ENCODE data around the gene REV1. TPM values are rescaled to one million over a fixed set of nuclear protein-coding genes. Genes with fewer than 3 reads are reported as not detected.
A peak's percentile ranks its signal among the peaks of the same experiment; 100 is the strongest.

Gene REV1
- total and polyA plus RNA-seq, 2 donors: 23.9 to 27.1 TPM

DNA sequence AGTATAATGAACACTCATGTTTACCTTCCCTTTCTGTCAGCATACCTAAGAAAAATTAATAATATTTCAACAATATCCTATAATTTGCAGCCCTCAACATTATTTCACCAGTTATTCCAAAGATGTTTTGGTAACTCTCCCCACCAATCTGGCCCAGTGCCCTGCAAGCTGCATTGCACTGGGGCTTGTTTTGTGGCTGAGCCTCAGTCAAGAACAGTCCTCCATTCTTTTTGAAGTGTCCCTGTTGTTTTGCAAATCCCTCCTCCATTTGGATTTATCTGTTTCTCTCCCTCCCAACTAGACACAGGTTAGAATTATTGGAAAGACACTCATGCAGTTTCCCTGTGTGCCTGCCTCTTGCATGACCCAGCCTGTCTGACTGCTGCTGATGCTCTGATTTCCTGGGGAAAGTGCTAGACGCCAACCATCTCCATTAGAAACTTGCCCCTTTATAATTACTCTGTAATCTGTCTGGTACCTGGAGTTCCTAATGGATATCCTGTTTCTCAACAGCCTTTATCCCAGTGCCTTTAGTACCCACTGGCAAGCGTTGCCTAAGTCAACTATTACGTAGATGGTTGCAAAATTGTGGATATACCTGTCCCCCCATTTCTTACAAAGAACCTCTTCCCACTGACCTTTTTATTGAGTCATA is 92.4 kb downstream of the REV1 start:
- WGBS: 98% methylated on average over 3 of the region's 3 CpGs
- Histone ChIP-seq H3K4me3 (ENCODE audit: low read length in 2 of 2) (no peak overlapping the region), H3K4me1 (ENCODE audit: control insufficient read depth in 2 of 2, insufficient read depth in 2 of 2, low read length in 2 of 2) (no peaks in the 10 kb centered on the region), H3K27me3 (ENCODE audit: control insufficient read depth in 2 of 2, insufficient read depth in 1 of 2, low read length in 1 of 2) (no peaks in the 10 kb centered on the region), H3K36me3 (ENCODE audit: control insufficient read depth in 2 of 2, insufficient read depth in 2 of 2, low read length in 1 of 2) (peaks cover 64 to 96% of the 10 kb centered on the region in 2 donors), H3K27ac (ENCODE audit: low read depth in 1 of 2, low read length in 1 of 2) (no peak overlapping the region), H3K9me3 (ENCODE audit: control insufficient read depth in 2 of 2, insufficient read depth in 1 of 2, low read length in 1 of 2) (no peaks in the 10 kb centered on the region)
- no peak for DNase-seq (ENCODE audit: low read depth in 6 of 9, low spot score in 9 of 9)

DNA sequence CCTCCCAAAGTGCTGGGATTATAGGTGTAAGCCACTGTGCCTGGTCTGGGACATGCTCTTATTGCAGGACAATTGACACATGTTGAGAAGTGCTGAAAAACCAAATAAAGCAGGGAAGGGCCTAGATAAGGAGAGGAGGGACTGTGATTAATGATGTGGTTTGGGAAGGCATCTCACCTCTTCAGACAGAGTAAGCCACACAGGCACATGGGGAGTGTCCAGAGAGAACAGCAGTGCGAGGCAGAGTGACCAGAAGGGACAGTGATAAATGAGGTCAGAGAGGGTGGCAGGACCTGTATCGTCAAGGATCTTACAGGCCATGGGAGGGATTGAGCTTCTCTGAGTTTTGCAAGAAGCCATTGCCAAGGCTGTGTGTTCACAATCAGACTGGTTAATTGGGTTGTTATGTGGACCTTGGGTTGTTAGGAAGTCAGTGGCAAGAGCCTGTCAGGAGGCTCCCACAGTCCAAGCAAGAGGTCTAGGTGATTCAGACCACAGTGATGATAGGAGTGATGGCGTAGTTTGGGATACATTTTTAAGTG is 94.2 kb downstream of the REV1 start:
- H3K9me3 ChIP-seq (ENCODE audit: control insufficient read depth in 2 of 2, insufficient read depth in 1 of 2, low read length in 1 of 2): no peaks in the 10 kb centered on the region
- no peaks in the 10 kb centered on the region for H3K4me1 ChIP-seq (ENCODE audit: control insufficient read depth in 2 of 2, insufficient read depth in 2 of 2, low read length in 2 of 2)
- H3K27me3 ChIP-seq (ENCODE audit: control insufficient read depth in 2 of 2, insufficient read depth in 1 of 2, low read length in 1 of 2): no peaks in the 10 kb centered on the region
- DNase-seq (ENCODE audit: low read depth in 6 of 9, low spot score in 9 of 9): no peak
- 95% methylated on average over 3 of the region's 3 CpGs for WGBS
- peaks cover 64 to 97% of the 10 kb centered on the region in 2 donors for H3K36me3 ChIP-seq (ENCODE audit: control insufficient read depth in 2 of 2, insufficient read depth in 2 of 2, low read length in 1 of 2)
- H3K27ac ChIP-seq (ENCODE audit: low read depth in 1 of 2, low read length in 1 of 2): no peak overlapping the region
- no peak overlapping the region for H3K4me3 ChIP-seq (ENCODE audit: low read length in 2 of 2)

DNA sequence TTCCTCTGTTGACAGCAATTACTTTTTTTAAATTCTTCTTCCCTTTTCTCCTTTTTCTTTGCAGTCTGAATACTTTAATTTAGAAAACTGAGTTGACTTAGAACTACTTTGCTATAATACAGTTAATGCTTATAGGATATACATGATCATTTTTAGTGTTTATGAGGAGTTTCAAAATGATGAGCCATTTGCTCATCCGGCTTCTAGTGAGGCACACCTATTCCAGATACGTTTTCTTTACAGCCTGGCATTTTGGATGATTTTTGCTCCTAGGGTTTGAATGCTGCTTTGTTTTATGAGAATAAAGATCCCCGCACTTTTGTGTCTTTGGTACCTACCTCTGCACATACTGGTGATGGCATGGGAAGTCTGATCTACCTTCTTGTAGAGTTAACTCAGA is 99.9 kb downstream of the REV1 start:
- 99% methylated on average over 3 of the region's 3 CpGs for WGBS
- no peak for DNase-seq (ENCODE audit: low read depth in 6 of 9, low spot score in 9 of 9)
- H3K4me1 ChIP-seq (ENCODE audit: control insufficient read depth in 2 of 2, insufficient read depth in 2 of 2, low read length in 2 of 2): no peaks in the 10 kb centered on the region
- peaks cover 34 to 55% of the 10 kb centered on the region in 2 donors for H3K36me3 ChIP-seq (ENCODE audit: control insufficient read depth in 2 of 2, insufficient read depth in 2 of 2, low read length in 1 of 2)
- no peak overlapping the region for H3K4me3 ChIP-seq (ENCODE audit: low read length in 2 of 2)
- no peaks in the 10 kb centered on the region for H3K27me3 ChIP-seq (ENCODE audit: control insufficient read depth in 2 of 2, insufficient read depth in 1 of 2, low read length in 1 of 2)
- no peak overlapping the region for H3K27ac ChIP-seq (ENCODE audit: low read depth in 1 of 2, low read length in 1 of 2)
- H3K9me3 ChIP-seq (ENCODE audit: control insufficient read depth in 2 of 2, insufficient read depth in 1 of 2, low read length in 1 of 2): no peaks in the 10 kb centered on the region

DNA sequence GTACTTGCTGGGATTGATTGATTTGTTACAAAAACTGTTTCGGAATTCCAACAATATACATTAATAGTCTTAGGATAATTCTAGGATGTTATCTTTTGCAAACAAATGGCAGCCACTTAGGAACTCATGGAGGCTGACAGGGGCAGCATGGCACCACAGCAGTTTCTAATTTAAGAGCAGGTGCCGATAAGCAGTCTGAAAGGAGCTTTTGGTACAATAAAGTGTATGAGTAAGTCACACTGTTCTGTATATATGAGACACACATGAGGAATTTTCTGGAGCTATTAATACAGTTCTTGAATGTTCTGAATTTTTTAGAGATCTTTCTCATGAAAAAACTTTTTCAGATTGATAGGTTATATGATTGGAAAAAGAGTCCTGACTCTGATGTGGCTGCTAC is 100.4 kb downstream of the REV1 start:
- no peak overlapping the region for H3K27ac ChIP-seq (ENCODE audit: low read depth in 1 of 2, low read length in 1 of 2)
- no peak for DNase-seq (ENCODE audit: low read depth in 6 of 9, low spot score in 9 of 9)
- no peaks in the 10 kb centered on the region for H3K27me3 ChIP-seq (ENCODE audit: control insufficient read depth in 2 of 2, insufficient read depth in 1 of 2, low read length in 1 of 2)
- WGBS: 49% methylated on average over 2 of the region's 2 CpGs
- no peak overlapping the region for H3K4me3 ChIP-seq (ENCODE audit: low read length in 2 of 2)
- H3K36me3 ChIP-seq (ENCODE audit: control insufficient read depth in 2 of 2, insufficient read depth in 2 of 2, low read length in 1 of 2): peaks cover 36 to 50% of the 10 kb centered on the region in 2 donors
- H3K4me1 ChIP-seq (ENCODE audit: control insufficient read depth in 2 of 2, insufficient read depth in 2 of 2, low read length in 2 of 2): no peaks in the 10 kb centered on the region
- no peaks in the 10 kb centered on the region for H3K9me3 ChIP-seq (ENCODE audit: control insufficient read depth in 2 of 2, insufficient read depth in 1 of 2, low read length in 1 of 2)

DNA sequence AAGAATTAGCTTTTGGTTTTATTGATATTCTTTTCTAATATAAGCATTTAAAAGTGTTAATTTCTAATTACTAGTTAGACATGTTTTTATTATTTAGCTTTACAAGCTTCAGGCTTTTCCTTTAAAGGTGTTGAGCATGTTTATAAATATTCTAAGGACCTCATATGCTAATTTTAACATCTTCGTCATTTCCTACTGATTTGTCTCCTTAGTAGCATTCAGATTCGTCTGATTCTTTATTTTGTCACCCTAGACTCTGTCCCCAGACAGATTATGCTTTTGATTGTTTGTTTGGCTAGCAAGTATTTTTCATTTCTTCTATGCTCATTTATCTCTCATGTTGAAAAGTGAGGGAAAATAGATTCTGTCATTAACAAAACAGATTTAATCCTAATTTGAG is 100.9 kb downstream of the REV1 start:
- Histone ChIP-seq H3K36me3 (ENCODE audit: control insufficient read depth in 2 of 2, insufficient read depth in 2 of 2, low read length in 1 of 2) (peaks cover 35 to 45% of the 10 kb centered on the region in 2 donors), H3K9me3 (ENCODE audit: control insufficient read depth in 2 of 2, insufficient read depth in 1 of 2, low read length in 1 of 2) (no peaks in the 10 kb centered on the region), H3K27me3 (ENCODE audit: control insufficient read depth in 2 of 2, insufficient read depth in 1 of 2, low read length in 1 of 2) (no peaks in the 10 kb centered on the region), H3K4me3 (ENCODE audit: low read length in 2 of 2) (no peak overlapping the region), H3K4me1 (ENCODE audit: control insufficient read depth in 2 of 2, insufficient read depth in 2 of 2, low read length in 2 of 2) (no peaks in the 10 kb centered on the region), H3K27ac (ENCODE audit: low read depth in 1 of 2, low read length in 1 of 2) (no peak overlapping the region)
- no peak for DNase-seq (ENCODE audit: low read depth in 6 of 9, low spot score in 9 of 9)
- 94% methylated on average over 2 of the region's 2 CpGs for WGBS

DNA sequence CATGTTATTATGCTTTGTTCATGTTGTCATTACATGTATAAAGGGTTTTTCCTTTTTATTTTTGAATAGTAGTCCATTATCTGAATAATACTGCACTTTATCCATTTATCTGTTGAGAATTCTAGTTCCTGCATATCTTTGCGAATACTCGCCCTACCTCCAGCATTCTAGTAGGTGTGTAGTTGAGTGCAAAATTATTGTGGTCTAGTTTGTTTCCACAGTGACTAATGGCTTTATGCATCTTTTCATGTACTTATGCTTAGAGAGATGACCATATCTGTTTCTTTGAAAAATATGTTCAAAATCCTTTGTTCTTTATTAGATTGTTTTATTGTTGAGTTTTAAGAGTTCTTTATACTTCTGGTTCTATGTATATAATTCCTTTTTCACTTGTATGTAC is 103.8 kb downstream of the REV1 start:
- H3K4me3 ChIP-seq (ENCODE audit: low read length in 2 of 2): no peak overlapping the region
- no peaks in the 10 kb centered on the region for H3K27me3 ChIP-seq (ENCODE audit: control insufficient read depth in 2 of 2, insufficient read depth in 1 of 2, low read length in 1 of 2)
- peaks cover 25 to 39% of the 10 kb centered on the region in 2 donors for H3K36me3 ChIP-seq (ENCODE audit: control insufficient read depth in 2 of 2, insufficient read depth in 2 of 2, low read length in 1 of 2)
- over 99% methylated on average over 2 of the region's 2 CpGs for WGBS
- no peak for DNase-seq (ENCODE audit: low read depth in 6 of 9, low spot score in 9 of 9)
- no peaks in the 10 kb centered on the region for H3K9me3 ChIP-seq (ENCODE audit: control insufficient read depth in 2 of 2, insufficient read depth in 1 of 2, low read length in 1 of 2)
- H3K27ac ChIP-seq (ENCODE audit: low read depth in 1 of 2, low read length in 1 of 2): no peak overlapping the region
- H3K4me1 ChIP-seq (ENCODE audit: control insufficient read depth in 2 of 2, insufficient read depth in 2 of 2, low read length in 2 of 2): no peaks in the 10 kb centered on the region

DNA sequence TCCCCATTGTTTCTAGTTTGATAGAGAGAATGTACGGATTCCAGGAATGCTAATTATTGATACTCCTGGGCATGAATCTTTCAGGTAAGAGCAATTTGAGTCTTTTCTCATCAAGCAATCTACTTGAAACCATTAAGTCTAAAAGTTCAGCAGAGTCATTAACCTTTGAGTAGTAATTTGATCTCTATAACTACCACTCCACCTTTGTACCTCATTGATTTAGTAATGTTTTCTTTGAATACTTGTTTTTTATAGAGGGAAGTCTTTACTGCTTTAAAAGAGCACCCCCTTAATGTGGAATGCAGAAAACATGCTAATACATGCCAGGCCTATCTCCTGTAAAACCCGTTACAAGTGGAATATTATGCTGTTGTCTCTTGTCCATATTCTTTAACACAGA is 107.7 kb downstream of the REV1 start:
- Histone ChIP-seq H3K27ac (ENCODE audit: low read depth in 1 of 2, low read length in 1 of 2) (no peak overlapping the region), H3K27me3 (ENCODE audit: control insufficient read depth in 2 of 2, insufficient read depth in 1 of 2, low read length in 1 of 2) (no peaks in the 10 kb centered on the region), H3K36me3 (ENCODE audit: control insufficient read depth in 2 of 2, insufficient read depth in 2 of 2, low read length in 1 of 2) (peaks cover 22 to 53% of the 10 kb centered on the region in 2 donors), H3K4me1 (ENCODE audit: control insufficient read depth in 2 of 2, insufficient read depth in 2 of 2, low read length in 2 of 2) (no peaks in the 10 kb centered on the region), H3K9me3 (ENCODE audit: control insufficient read depth in 2 of 2, insufficient read depth in 1 of 2, low read length in 1 of 2) (no peaks in the 10 kb centered on the region), H3K4me3 (ENCODE audit: low read length in 2 of 2) (no peak overlapping the region)
- 99% methylated on average over 2 of the region's 2 CpGs for WGBS
- no peak for DNase-seq (ENCODE audit: low read depth in 6 of 9, low spot score in 9 of 9)

DNA sequence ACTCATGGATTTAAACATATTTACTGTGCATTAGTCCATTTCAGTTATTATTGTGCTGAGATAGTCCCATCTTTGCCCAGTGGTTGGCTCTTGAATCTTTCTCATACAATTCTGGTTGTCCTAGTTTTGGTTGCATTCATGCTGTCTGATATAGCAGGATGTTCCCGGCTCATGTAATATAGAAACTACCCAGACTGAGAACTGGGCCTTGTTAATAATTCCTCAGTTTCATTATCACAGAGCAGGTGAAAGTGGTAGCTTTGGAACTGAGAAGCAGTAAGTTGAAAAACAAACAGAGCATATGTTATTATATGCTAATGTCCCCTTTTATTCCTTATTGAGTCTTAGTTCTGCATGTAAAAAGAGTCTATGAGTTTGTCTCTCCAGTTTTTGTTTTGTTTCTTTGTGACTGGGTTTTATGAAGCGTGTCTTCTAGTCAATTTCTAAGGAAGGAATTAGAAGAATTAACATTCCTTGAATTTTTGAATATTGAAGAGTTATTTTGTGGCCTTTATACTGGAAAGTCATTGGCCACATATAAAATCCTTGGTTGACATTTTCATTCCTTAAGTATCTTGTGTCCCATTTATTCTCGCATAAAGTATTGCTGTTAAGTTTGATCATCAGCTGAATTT is 109.3 kb downstream of the REV1 start:
- WGBS: 94% methylated on average over 3 of the region's 3 CpGs
- H3K4me1 ChIP-seq (ENCODE audit: control insufficient read depth in 2 of 2, insufficient read depth in 2 of 2, low read length in 2 of 2): no peaks in the 10 kb centered on the region
- no peak overlapping the region for H3K4me3 ChIP-seq (ENCODE audit: low read length in 2 of 2)
- H3K36me3 ChIP-seq (ENCODE audit: control insufficient read depth in 2 of 2, insufficient read depth in 2 of 2, low read length in 1 of 2): peaks cover 18 to 62% of the 10 kb centered on the region in 2 donors
- peak in 1 of 9 donors; percentile 21 for DNase-seq (ENCODE audit: low read depth in 6 of 9, low spot score in 9 of 9)
- no peak overlapping the region for H3K27ac ChIP-seq (ENCODE audit: low read depth in 1 of 2, low read length in 1 of 2)
- no peaks in the 10 kb centered on the region for H3K9me3 ChIP-seq (ENCODE audit: control insufficient read depth in 2 of 2, insufficient read depth in 1 of 2, low read length in 1 of 2)
- no peaks in the 10 kb centered on the region for H3K27me3 ChIP-seq (ENCODE audit: control insufficient read depth in 2 of 2, insufficient read depth in 1 of 2, low read length in 1 of 2)

DNA sequence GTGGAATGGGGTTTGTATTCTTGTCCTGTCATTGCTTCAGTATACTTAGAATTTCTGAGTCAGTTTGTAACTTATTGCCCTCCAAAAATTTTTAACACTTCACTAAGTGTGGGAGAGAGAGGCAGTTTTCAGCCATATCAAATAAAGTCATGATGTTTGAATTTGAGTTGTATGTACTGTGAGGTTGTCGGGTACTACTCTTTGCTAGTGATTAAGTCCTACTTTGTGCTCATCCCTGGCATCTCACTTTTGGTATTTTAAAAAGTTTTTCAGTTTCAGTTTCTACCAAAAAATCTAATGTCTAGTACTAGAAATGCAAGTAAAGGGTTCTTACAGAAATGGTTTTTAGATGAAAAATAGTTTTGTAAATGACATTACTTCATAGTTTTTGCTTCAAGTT is 111.9 kb downstream of the REV1 start:
- 95% methylated on average over 1 of the region's 1 CpG for WGBS

More for the DNA sequence above, 111.9 kb downstream of the REV1 start:
- Histone ChIP-seq H3K27me3 (ENCODE audit: control insufficient read depth in 2 of 2, insufficient read depth in 1 of 2, low read length in 1 of 2) (no peaks in the 10 kb centered on the region), H3K27ac (ENCODE audit: low read depth in 1 of 2, low read length in 1 of 2) (no peak overlapping the region), H3K9me3 (ENCODE audit: control insufficient read depth in 2 of 2, insufficient read depth in 1 of 2, low read length in 1 of 2) (peaks cover 0 to 3% of the 10 kb centered on the region in 2 donors), H3K4me3 (ENCODE audit: low read length in 2 of 2) (no peak overlapping the region), H3K4me1 (ENCODE audit: control insufficient read depth in 2 of 2, insufficient read depth in 2 of 2, low read length in 2 of 2) (no peaks in the 10 kb centered on the region), H3K36me3 (ENCODE audit: control insufficient read depth in 2 of 2, insufficient read depth in 2 of 2, low read length in 1 of 2) (peaks cover 15 to 64% of the 10 kb centered on the region in 2 donors)
- DNase-seq (ENCODE audit: low read depth in 6 of 9, low spot score in 9 of 9): no peak
